K562 (cell line): ENCODE data around the gene LGR6.

Experiments used
- BCLAF1 ChIP-seq, 2 experiments: fragments of 450-650 bp in 1 of 2; IDR thresholded peaks; 2 replicates each; pipeline ENCODE4 v1.6.1; 2011 to 2017; ENCODE audit warnings: low read depth in 2 of 2, antibody characterized with exemption in 1 of 2, borderline replicate concordance in 1 of 2, low read length in 1 of 2, mild to moderate bottlenecking in 1 of 2, mixed read lengths in 1 of 2; ENCODE audit not compliant: control insufficient read depth in 1 of 2
- CREB1 ChIP-seq, 2 experiments: sonication (generic) in 1 of 2; formaldehyde crosslinking in 1 of 2; IDR thresholded peaks; 2 replicates each; pipeline versions ENCODE4 v1.6.1 to v1.8.0; 2012 to 2022; ENCODE audit warnings: inconsistent platforms in 1 of 2, mild to moderate bottlenecking in 1 of 2, missing genetic modification reagents in 1 of 2, moderate library complexity in 1 of 2
- CTBP1 ChIP-seq: fragments of 450-650 bp; IDR thresholded peaks from 2 replicates; pipeline ENCODE4 v1.6.1; 2016; ENCODE audit warnings: borderline replicate concordance
- EP300 ChIP-seq: IDR thresholded peaks from 2 replicates; pipeline ENCODE4 v1.6.1; 2012; ENCODE audit warnings: low read length, improper control_type of control experiment
- EZH2 ChIP-seq: IDR thresholded peaks from 2 replicates; pipeline ENCODE4 v1.6.1; 2012; ENCODE audit warnings: low read depth, mild to moderate bottlenecking, inconsistent platforms, low read length, borderline replicate concordance
- KAT7 ChIP-seq: sonication (generic); formaldehyde crosslinking; IDR thresholded peaks from 2 replicates; pipeline ENCODE4 v1.8.0; 2022; ENCODE audit warnings: missing genetic modification reagents, mild to moderate bottlenecking, borderline replicate concordance
- POLR2AphosphoS5 ChIP-seq: IDR thresholded peaks from 2 replicates; pipeline ENCODE4 v1.6.1; 2011; ENCODE audit warnings: mild to moderate bottlenecking, low read depth, low read length, moderate library complexity; ENCODE audit not compliant: control insufficient read depth, insufficient read depth
- RNF2 ChIP-seq: sonication (generic); IDR thresholded peaks from 2 replicates; pipeline ENCODE4 v1.6.1; 2016
- ZNF324 ChIP-seq: fragments of 250-450 bp; sonication (Bioruptor Pico); IDR thresholded peaks from 2 replicates; pipeline ENCODE4 v1.4.0; 2020; ENCODE audit warnings: mild to moderate bottlenecking
- ZNF347 ChIP-seq: fragments of 450-650 bp; formaldehyde crosslinking; IDR thresholded peaks from 2 replicates; pipeline ENCODE4 v1.4.0; 2020; ENCODE audit warnings: low read depth, mild to moderate bottlenecking, moderate library complexity
- ZNF408 ChIP-seq: fragments of 250-450 bp; sonication (Bioruptor Pico); IDR thresholded peaks from 2 replicates; pipeline ENCODE4 v1.4.0; 2020; ENCODE audit warnings: low read depth, mild to moderate bottlenecking, moderate library complexity
- ZNF436 ChIP-seq: fragments of 250-450, 450-650 bp; sonication (Bioruptor Pico); formaldehyde crosslinking; IDR thresholded peaks from 2 replicates; pipeline ENCODE4 v1.7.0; 2020; ENCODE audit warnings: mild to moderate bottlenecking

GRCh38 chr1:202229376-202229775 is 35.8 kb downstream of the LGR6 start:
- no peak for TF ChIP-seq KAT7
- no peak for TF ChIP-seq EP300
- TF ChIP-seq RNF2 = no peak
- TF ChIP-seq ZNF347 (CRISPR knock-in tag) = no peak
- TF ChIP-seq ZNF436 (CRISPR knock-in tag) = no peak
- no peak for TF ChIP-seq CREB1 (IDR thresholded peaks at IDR 0.05)
- TF ChIP-seq CREB1 (CRISPR knock-in tag; IDR thresholded peaks at IDR 0.05) = no peak
- TF ChIP-seq EZH2 = no peak
- TF ChIP-seq POLR2AphosphoS5 = no peak
- no peak for TF ChIP-seq ZNF324 (CRISPR knock-in tag)
- no peak for TF ChIP-seq ZNF408
- no peak for TF ChIP-seq BCLAF1 (IDR thresholded peaks at IDR 0.05; ENCODE audit: borderline replicate concordance in 1 of 2, control insufficient read depth in 1 of 2, low read depth in 2 of 2, low read length in 1 of 2)
- TF ChIP-seq CTBP1 = no peak
